ENCODE measurements around the gene GUCY1A2. TPM values are rescaled to one million over a fixed set of nuclear protein-coding genes. Genes with fewer than 3 reads are reported as not detected.

The GUCY1A2 gene
- total RNA-seq, 1 donor from 2014 or later: 0.78 TPM

GRCh38 chr11:107014871-107015270 lies 3.4 kb downstream of the GUCY1A2 start:
- no peaks in the 10 kb centered on the region for H3K9me3 Mint-ChIP-seq (ENCODE audit: unreplicated experiment)
- peaks cover 20% of the 10 kb centered on the region for H3K4me1 Mint-ChIP-seq (ENCODE audit: unreplicated experiment)
- H3K4me3 Mint-ChIP-seq (ENCODE audit: unreplicated experiment): no peak overlapping the region
- H3K27ac Mint-ChIP-seq (ENCODE audit: unreplicated experiment): no peak overlapping the region
- no peak for DNase-seq (ENCODE audit: extremely low spot score, unreplicated experiment)
- H3K36me3 Mint-ChIP-seq (ENCODE audit: unreplicated experiment): no peaks in the 10 kb centered on the region
- peaks cover 27% of the 10 kb centered on the region for H3K27me3 Mint-ChIP-seq (ENCODE audit: unreplicated experiment)
- no peak for TF ChIP-seq CTCF (IDR thresholded peaks at IDR 0.05)

- H3K4me1 Mint-ChIP-seq (ENCODE audit: unreplicated experiment): peaks cover 12% of the 10 kb centered on the region
- no peaks in the 10 kb centered on the region for H3K36me3 Mint-ChIP-seq (ENCODE audit: unreplicated experiment)
- no peaks in the 10 kb centered on the region for H3K9me3 Mint-ChIP-seq (ENCODE audit: unreplicated experiment)
- H3K27me3 Mint-ChIP-seq (ENCODE audit: unreplicated experiment): peaks cover 16% of the 10 kb centered on the region
- H3K4me3 Mint-ChIP-seq (ENCODE audit: unreplicated experiment): no peak overlapping the region
- DNase-seq (ENCODE audit: extremely low spot score, unreplicated experiment): no peak
- no peak overlapping the region for H3K27ac Mint-ChIP-seq (ENCODE audit: unreplicated experiment)
- no peak for TF ChIP-seq CTCF (IDR thresholded peaks at IDR 0.05)
Measured at GRCh38 chr11:107011977-107012376, 6.3 kb downstream of the GUCY1A2 start.

- Mint-ChIP-seq H3K4me1 (ENCODE audit: unreplicated experiment) (peaks cover 8% of the 10 kb centered on the region), H3K36me3 (ENCODE audit: unreplicated experiment) (no peaks in the 10 kb centered on the region), H3K4me3 (ENCODE audit: unreplicated experiment) (no peak overlapping the region), H3K27ac (ENCODE audit: unreplicated experiment) (no peak overlapping the region), H3K9me3 (ENCODE audit: unreplicated experiment) (no peaks in the 10 kb centered on the region), H3K27me3 (ENCODE audit: unreplicated experiment) (peaks cover 3% of the 10 kb centered on the region)
- no peak for DNase-seq (ENCODE audit: extremely low spot score, unreplicated experiment)
- peak; percentile 8 for TF ChIP-seq CTCF (IDR thresholded peaks at IDR 0.05)
Measured at GRCh38 chr11:107009190-107009589, 9.1 kb downstream of the GUCY1A2 start.

GRCh38 chr11:107006076-107006833 lies 12.0 kb downstream of the GUCY1A2 start:
- H3K9me3 Mint-ChIP-seq (ENCODE audit: unreplicated experiment): no peaks in the 10 kb centered on the region
- no peaks in the 10 kb centered on the region for H3K27me3 Mint-ChIP-seq (ENCODE audit: unreplicated experiment)
- H3K27ac Mint-ChIP-seq (ENCODE audit: unreplicated experiment): no peak overlapping the region

More at GRCh38 chr11:107006076-107006833, 12.0 kb downstream of the GUCY1A2 start:
- Mint-ChIP-seq H3K4me1 (ENCODE audit: unreplicated experiment) (no peaks in the 10 kb centered on the region), H3K4me3 (ENCODE audit: unreplicated experiment) (no peak overlapping the region), H3K36me3 (ENCODE audit: unreplicated experiment) (no peaks in the 10 kb centered on the region)
- no peak for DNase-seq (ENCODE audit: extremely low spot score, unreplicated experiment)
- TF ChIP-seq CTCF (IDR thresholded peaks at IDR 0.05): no peak

Measured in osteocyte (in vitro differentiated cells).